ENCODE measurements around the gene ABCB11. TPM values are rescaled to one million over a fixed set of nuclear protein-coding genes. Genes with fewer than 3 reads are reported as not detected.
A peak's percentile ranks its signal among the peaks of the same experiment; 100 is the strongest.
"Not testable (repeated sequence)": the region's sequence is repeated elsewhere in the genome, so short reads cannot be mapped to it uniquely, and the experiment has no call there.

ABCB11 gene
- total RNA-seq, 2 experiments from 2014 or later, result not detected

DNA sequence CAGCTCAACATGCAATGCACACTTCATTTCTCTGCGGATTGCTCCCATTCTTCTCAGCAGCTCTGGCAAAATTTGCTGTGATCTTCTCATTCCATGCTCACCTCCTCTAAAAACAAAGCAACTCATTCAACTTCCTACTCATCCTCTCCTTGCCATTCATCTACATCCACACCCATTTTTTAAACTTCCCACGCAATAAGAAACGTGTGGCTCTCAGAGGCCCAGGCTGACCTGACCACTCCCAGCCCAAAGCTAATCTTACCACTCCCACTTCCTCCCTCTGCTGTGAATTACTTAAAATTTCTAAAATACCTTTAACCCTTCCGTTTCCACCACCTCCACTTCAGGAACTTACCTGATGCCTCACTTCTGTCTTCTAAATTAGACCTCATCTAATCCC, 15.2 kb downstream of the ABCB11 start:
- DNase-seq (no peak), ATAC-seq (no peak)
- Mint-ChIP-seq H3K9me3 (ENCODE audit: low read depth) (no peaks in the 10 kb centered on the region), H3K4me3 (no peak overlapping the region), H3K27ac (no peak overlapping the region), H3K27me3 (peaks cover 4% of the 10 kb centered on the region), H3K4me1 (peaks cover 8% of the 10 kb centered on the region), H3K36me3 (ENCODE audit: low read depth) (no peaks in the 10 kb centered on the region)
- POLR2A ChIA-PET, result interaction anchor here (0.6 kb wide), 1 partner anchor 864 kb away, joined by 4 read pairs; no protein-coding TSS in a partner anchor
- intact Hi-C loops (cut with DNase I, micrococcal nuclease), result no loop called here
- CTCF ChIA-PET, result interaction anchor here (0.6 kb wide), 1 partner anchor 126 kb away, joined by 3 read pairs; no protein-coding TSS in a partner anchor

GRCh38 chr2:169014780-169015179, 16.3 kb downstream of the ABCB11 start:
- POLR2A ChIA-PET, result no interaction called here
- no peaks in the 10 kb centered on the region for H3K36me3 Mint-ChIP-seq (ENCODE audit: low read depth)
- H3K9me3 Mint-ChIP-seq (ENCODE audit: low read depth), result no peaks in the 10 kb centered on the region
- H3K27me3 Mint-ChIP-seq, result peaks cover 3% of the 10 kb centered on the region
- H3K27ac Mint-ChIP-seq, result no peak overlapping the region
- DNase-seq (no peak), ATAC-seq (no peak)
- CTCF ChIA-PET, result no interaction called here
- H3K4me3 Mint-ChIP-seq, result no peak overlapping the region
- peaks cover 8% of the 10 kb centered on the region for H3K4me1 Mint-ChIP-seq
- intact Hi-C loops (cut with DNase I, micrococcal nuclease), result no loop called here

DNA sequence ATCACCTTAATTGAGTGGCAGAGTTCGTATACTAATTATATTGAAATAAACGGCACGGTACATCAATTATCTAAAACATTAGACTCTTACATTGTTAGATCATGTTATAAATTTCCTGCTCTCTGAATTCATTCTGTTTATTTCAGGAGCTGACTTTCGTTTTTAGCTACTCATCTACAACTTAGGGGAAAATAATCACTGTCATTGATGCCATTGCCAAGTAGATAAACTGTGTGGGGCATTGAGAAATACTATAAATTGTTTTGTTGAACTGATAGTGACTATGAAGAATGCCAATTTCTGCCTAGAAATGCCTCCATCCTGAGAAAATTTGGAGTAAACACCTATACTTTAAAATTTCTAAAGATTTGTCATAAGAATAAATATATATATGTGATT, 17.5 kb downstream of the ABCB11 start:
- DNase-seq (no peak), ATAC-seq (no peak)
- CTCF ChIA-PET, result no interaction called here
- no peak overlapping the region for H3K4me3 Mint-ChIP-seq
- H3K27ac Mint-ChIP-seq, result no peak overlapping the region
- peaks cover 2% of the 10 kb centered on the region for H3K27me3 Mint-ChIP-seq
- no peaks in the 10 kb centered on the region for H3K36me3 Mint-ChIP-seq (ENCODE audit: low read depth)
- intact Hi-C loops (cut with DNase I, micrococcal nuclease), result loop anchor here in 1 of 2 experiments (2.0 kb wide), 1 partner anchor 25 kb away; no protein-coding TSS in a partner anchor
- POLR2A ChIA-PET, result no interaction called here
- peaks cover 8% of the 10 kb centered on the region for H3K4me1 Mint-ChIP-seq
- H3K9me3 Mint-ChIP-seq (ENCODE audit: low read depth), result no peaks in the 10 kb centered on the region

- Mint-ChIP-seq H3K27me3 (peaks cover 2% of the 10 kb centered on the region), H3K9me3 (ENCODE audit: low read depth) (no peaks in the 10 kb centered on the region), H3K36me3 (ENCODE audit: low read depth) (no peaks in the 10 kb centered on the region), H3K4me3 (no peak overlapping the region), H3K27ac (peak overlapping the region; percentile 51), H3K4me1 (peaks cover 11% of the 10 kb centered on the region)
- ATAC-seq (peak; percentile 28), DNase-seq (no peak)
- ChIA-PET CTCF (no interaction called here), POLR2A (interaction anchor here (0.6 kb wide), 1 partner anchor 31 kb away, joined by 3 read pairs; no protein-coding TSS in a partner anchor)
- intact Hi-C loops (cut with DNase I, micrococcal nuclease), result loop anchor here in 1 of 2 experiments (2.0 kb wide), 1 partner anchor 26 kb away; no protein-coding TSS in a partner anchor
These were observed 18.1 kb downstream of the ABCB11 start for GRCh38 chr2:169012812-169013627.

DNA sequence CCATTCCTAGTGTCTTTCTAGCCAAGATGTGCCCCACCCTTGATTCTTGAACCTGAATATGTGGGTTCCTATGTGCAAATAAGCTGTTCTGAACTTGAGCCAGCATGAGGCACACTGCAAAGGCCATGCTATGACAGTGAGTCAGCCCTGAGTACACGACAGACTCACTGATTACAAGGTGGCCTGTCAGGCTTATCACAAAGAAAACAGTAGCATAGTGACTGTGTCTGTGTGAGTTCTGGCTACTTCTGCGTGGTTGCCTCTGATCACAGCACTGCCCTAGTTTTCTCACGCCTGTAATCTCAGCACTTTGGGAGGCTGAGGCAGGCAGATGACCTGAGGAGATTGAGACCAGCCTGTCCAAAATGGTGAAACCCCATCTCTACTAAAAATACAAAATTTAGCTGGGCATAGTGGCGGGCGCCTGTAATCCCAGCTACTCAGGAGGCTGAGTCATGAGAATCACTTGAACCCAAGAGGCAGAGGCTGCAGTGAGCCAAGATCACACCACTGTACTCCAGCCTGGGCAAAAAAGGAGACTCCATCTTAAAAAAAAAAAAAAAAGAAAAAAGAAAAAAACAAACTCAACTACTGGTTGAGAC, 18.8 kb downstream of the ABCB11 start:
- DNase-seq (peak; percentile 18), ATAC-seq (peak; percentile 85)
- intact Hi-C loops (cut with DNase I, micrococcal nuclease), result loop anchor here in 1 of 2 experiments (2.0 kb wide), 1 partner anchor 27 kb away; no protein-coding TSS in a partner anchor
- H3K27ac Mint-ChIP-seq; H3K9me3 Mint-ChIP-seq (ENCODE audit: low read depth); H3K36me3 Mint-ChIP-seq (ENCODE audit: low read depth); H3K4me3 Mint-ChIP-seq; CTCF ChIA-PET; H3K27me3 Mint-ChIP-seq: not testable (repeated sequence)
- POLR2A ChIA-PET, result interaction anchor here (0.6 kb wide), 1 partner anchor 31 kb away, joined by 3 read pairs; no protein-coding TSS in a partner anchor
- peaks cover 16% of the 10 kb centered on the region for H3K4me1 Mint-ChIP-seq

DNA sequence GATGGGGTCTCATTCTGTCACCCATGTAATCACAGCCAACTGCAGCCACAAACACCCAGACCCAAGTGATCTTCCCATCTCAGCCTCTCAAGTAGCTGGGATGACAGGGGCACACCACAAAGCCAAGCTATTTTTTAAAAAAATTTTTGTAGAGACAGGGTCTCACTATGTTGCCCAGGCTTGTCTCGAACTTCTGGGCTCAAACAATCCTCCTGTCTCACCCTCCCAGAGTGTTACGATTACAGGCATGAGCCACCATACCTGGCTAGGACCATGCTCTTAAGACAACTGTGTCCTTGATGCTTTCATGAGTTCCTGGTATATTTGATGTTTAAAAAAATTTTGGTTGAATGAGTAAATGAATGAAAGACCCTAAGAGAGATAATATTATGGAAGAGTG, 19.4 kb downstream of the ABCB11 start:
- Mint-ChIP-seq H3K9me3 (ENCODE audit: low read depth) (no peaks in the 10 kb centered on the region), H3K4me1 (peaks cover 17% of the 10 kb centered on the region), H3K27ac (no peak overlapping the region), H3K36me3 (ENCODE audit: low read depth) (no peaks in the 10 kb centered on the region), H3K4me3 (no peak overlapping the region), H3K27me3 (peaks cover 2% of the 10 kb centered on the region)
- no peak for ATAC-seq
- ChIA-PET POLR2A (no interaction called here), CTCF (no interaction called here)
- intact Hi-C loops (cut with DNase I, micrococcal nuclease), result loop anchor here in 1 of 2 experiments (2.0 kb wide), 1 partner anchor 27 kb away; no protein-coding TSS in a partner anchor
- DNase-seq, result no peak

GRCh38 chr2:169010633-169011460, 20.3 kb downstream of the ABCB11 start:
- Mint-ChIP-seq H3K36me3 (ENCODE audit: low read depth) (no peaks in the 10 kb centered on the region), H3K9me3 (ENCODE audit: low read depth) (no peaks in the 10 kb centered on the region), H3K27me3 (peaks cover under 1% of the 10 kb centered on the region), H3K27ac (no peak overlapping the region), H3K4me3 (no peak overlapping the region), H3K4me1 (peaks cover 16% of the 10 kb centered on the region)
- ATAC-seq, result no peak
- no peak for DNase-seq
- ChIA-PET POLR2A (no interaction called here), CTCF (no interaction called here)
- intact Hi-C loops (cut with DNase I, micrococcal nuclease), result no loop called here

- intact Hi-C loops (cut with DNase I, micrococcal nuclease), result no loop called here
- Mint-ChIP-seq H3K27ac (no peak overlapping the region), H3K27me3 (no peaks in the 10 kb centered on the region), H3K9me3 (ENCODE audit: low read depth) (no peaks in the 10 kb centered on the region), H3K36me3 (ENCODE audit: low read depth) (no peaks in the 10 kb centered on the region), H3K4me3 (no peak overlapping the region), H3K4me1 (peaks cover 15% of the 10 kb centered on the region)
- no peak for ATAC-seq
- POLR2A ChIA-PET, result no interaction called here
- no peak for DNase-seq
- CTCF ChIA-PET, result no interaction called here
These were observed 21.1 kb downstream of the ABCB11 start for GRCh38 chr2:169009865-169010579.

DNA sequence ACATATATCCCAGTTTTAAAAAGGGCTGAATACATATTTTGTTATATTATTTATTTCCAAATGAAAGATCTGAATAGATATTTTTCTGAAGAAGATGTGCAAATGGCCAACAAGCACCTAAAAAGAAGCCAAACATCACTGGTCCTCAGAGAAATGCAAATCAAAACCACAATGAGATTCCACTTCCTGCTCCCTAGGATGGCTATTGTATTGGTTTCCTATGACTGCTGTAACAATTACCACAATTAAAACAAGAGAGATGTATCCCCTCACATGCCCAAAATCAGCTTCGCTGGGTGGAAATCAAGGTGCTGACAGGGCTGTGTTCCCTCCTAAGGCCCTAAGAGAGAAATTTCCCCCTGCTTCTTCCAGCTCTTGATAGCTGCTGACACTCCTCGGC, 23.2 kb downstream of the ABCB11 start:
- ATAC-seq (no peak), DNase-seq (no peak)
- intact Hi-C loops (cut with DNase I, micrococcal nuclease), result no loop called here
- no peaks in the 10 kb centered on the region for H3K36me3 Mint-ChIP-seq (ENCODE audit: low read depth)
- H3K27me3 Mint-ChIP-seq, result no peaks in the 10 kb centered on the region
- no peaks in the 10 kb centered on the region for H3K9me3 Mint-ChIP-seq (ENCODE audit: low read depth)
- POLR2A ChIA-PET, result no interaction called here
- peaks cover 9% of the 10 kb centered on the region for H3K4me1 Mint-ChIP-seq
- no peak overlapping the region for H3K4me3 Mint-ChIP-seq
- H3K27ac Mint-ChIP-seq, result no peak overlapping the region
- CTCF ChIA-PET, result no interaction called here

DNA sequence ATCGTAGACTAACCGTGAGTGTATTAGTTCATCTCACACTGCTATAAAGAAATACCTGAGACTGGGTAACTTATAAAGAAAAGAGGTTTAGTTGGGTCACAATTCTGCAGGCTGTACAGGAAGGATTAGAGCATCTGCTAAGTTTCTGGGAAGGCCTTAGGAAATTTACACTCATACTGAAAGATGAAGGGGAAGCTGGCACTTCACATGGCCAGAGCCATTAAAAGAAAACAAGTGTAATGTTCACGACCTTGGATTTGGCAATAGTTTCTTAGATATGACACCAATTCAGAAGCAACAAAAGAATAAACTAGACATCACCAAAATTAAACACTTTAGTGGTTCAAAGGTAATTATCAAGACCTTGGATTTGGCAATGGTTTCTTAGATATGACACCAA, 23.8 kb downstream of the ABCB11 start:
- Mint-ChIP-seq H3K36me3 (ENCODE audit: low read depth) (no peaks in the 10 kb centered on the region), H3K27ac (no peak overlapping the region), H3K4me3 (no peak overlapping the region), H3K27me3 (no peaks in the 10 kb centered on the region), H3K4me1 (peaks cover 9% of the 10 kb centered on the region), H3K9me3 (ENCODE audit: low read depth) (no peaks in the 10 kb centered on the region)
- CTCF ChIA-PET, result interaction anchor here (1.0 kb wide), 1 partner anchor 59 kb away, joined by 3 read pairs; no protein-coding TSS in a partner anchor
- ATAC-seq, result no peak
- POLR2A ChIA-PET, result no interaction called here
- intact Hi-C loops (cut with DNase I, micrococcal nuclease), result no loop called here
- no peak for DNase-seq

DNA sequence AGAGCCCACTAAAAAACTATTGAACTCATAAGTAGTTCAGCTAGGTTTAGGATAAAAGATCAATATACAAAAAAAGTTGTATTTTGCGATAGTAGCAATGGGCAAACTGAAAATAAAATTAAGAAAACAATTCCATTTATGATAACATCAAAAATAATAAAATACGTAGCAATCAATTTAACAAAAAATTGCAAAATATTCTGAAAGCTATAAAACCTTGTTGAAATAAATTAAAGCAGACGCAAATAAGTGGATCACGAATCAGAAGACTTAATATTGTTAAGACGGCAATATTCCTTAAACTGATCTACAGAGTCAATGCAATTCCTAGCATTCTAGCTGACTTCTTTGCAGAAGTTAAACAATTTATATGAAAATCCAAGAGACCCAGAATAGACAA, 24.5 kb downstream of the ABCB11 start:
- Mint-ChIP-seq H3K4me3 (no peak overlapping the region), H3K9me3 (ENCODE audit: low read depth) (no peaks in the 10 kb centered on the region), H3K27ac (no peak overlapping the region), H3K4me1 (peaks cover 9% of the 10 kb centered on the region), H3K27me3 (no peaks in the 10 kb centered on the region), H3K36me3 (ENCODE audit: low read depth) (no peaks in the 10 kb centered on the region)
- ATAC-seq (no peak), DNase-seq (no peak)
- CTCF ChIA-PET, result interaction anchor here (1.0 kb wide), 1 partner anchor 59 kb away, joined by 3 read pairs; no protein-coding TSS in a partner anchor
- POLR2A ChIA-PET, result no interaction called here
- intact Hi-C loops (cut with DNase I, micrococcal nuclease), result no loop called here

Data from activated CD4-positive, alpha-beta T cell treated with anti-CD3 and anti-CD28 coated beads for 36 hours (primary cell).